Progenitor cell of endocrine pancreas (in vitro differentiated cells): ENCODE results near the gene SLC44A5. TPM values are rescaled to one million over a fixed set of nuclear protein-coding genes. Genes with fewer than 3 reads are reported as not detected.

Experiments used
- DNase-seq: peaks from one replicate; pipeline ENCODE4 v3.0.0; 2021; ENCODE audit warnings: low spot score; ENCODE audit not compliant: unreplicated experiment
- H3K27ac Mint-ChIP-seq: 2 replicates; pipeline ENCODE4 v1.8.0; 2021; ENCODE audit warnings: mild to moderate bottlenecking, moderate library complexity, mixed read lengths
- H3K27me3 Mint-ChIP-seq: 2 replicates; pipeline ENCODE4 v1.8.0; 2021; ENCODE audit warnings: mixed read lengths
- H3K36me3 Mint-ChIP-seq: 2 replicates; pipeline ENCODE4 v1.8.0; 2022; ENCODE audit warnings: mixed read lengths; ENCODE audit not compliant: insufficient read depth
- H3K4me1 Mint-ChIP-seq: 2 replicates; pipeline ENCODE4 v1.8.0; 2021; ENCODE audit warnings: low read depth, mixed read lengths
- H3K4me3 Mint-ChIP-seq: 2 replicates; pipeline ENCODE4 v1.8.0; 2021; ENCODE audit warnings: low read depth, mild to moderate bottlenecking, moderate library complexity, mixed read lengths
- H3K9me3 Mint-ChIP-seq: 2 replicates; pipeline ENCODE4 v1.8.0; 2021; ENCODE audit warnings: low read depth, mixed read lengths
- CTCF ChIP-seq: fragments of 200-600 bp; sonication (generic); IDR thresholded peaks from one replicate; pipeline ENCODE4 v1.5.0; 2021; ENCODE audit warnings: antibody characterized with exemption, mild to moderate bottlenecking; ENCODE audit not compliant: unreplicated experiment
- total RNA-seq: library from RNA; stranded (reverse); gene quantifications from 2 replicates; pipeline ENCODE4 v1.2.1, GENCODE V29; 2021

SLC44A5 gene
- total RNA-seq, 1 donor from 2014 or later, result 8.8 TPM

- Mint-ChIP-seq H3K36me3 (no peaks in the 10 kb centered on the region), H3K4me3 (no peak overlapping the region), H3K27me3 (peaks cover 3% of the 10 kb centered on the region), H3K4me1 (no peaks in the 10 kb centered on the region), H3K9me3 (peaks cover 6% of the 10 kb centered on the region), H3K27ac (no peak overlapping the region)
- no peak for DNase-seq
- no peak for TF ChIP-seq CTCF
These were observed 436.7 kb downstream of the SLC44A5 start for GRCh38 chr1:75174031-75174760.

DNA sequence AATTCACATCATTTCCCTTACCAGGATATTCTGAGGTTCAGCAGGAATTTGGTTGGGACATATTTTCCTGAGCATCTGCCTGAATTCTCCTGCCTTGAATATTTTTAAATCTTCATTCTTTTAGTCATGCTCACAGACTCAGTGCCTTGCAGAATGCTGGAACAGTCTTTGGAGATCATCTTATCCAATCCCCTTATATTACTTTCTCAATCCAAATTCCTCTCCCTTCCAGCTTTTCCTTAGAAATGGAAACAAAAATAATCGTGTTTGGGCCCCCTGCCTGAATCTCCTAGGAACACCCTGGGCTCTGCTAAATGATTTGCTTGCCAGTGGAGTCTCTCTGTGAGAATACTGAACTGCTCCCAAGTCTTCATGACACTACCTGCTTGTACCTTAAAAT lies 438.4 kb downstream of the SLC44A5 start:
- DNase-seq, result no peak
- Mint-ChIP-seq H3K4me3 (no peak overlapping the region), H3K27ac (no peak overlapping the region), H3K4me1 (no peaks in the 10 kb centered on the region), H3K9me3 (peaks cover 6% of the 10 kb centered on the region), H3K27me3 (peaks cover 3% of the 10 kb centered on the region), H3K36me3 (no peaks in the 10 kb centered on the region)
- TF ChIP-seq CTCF, result no peak

- Mint-ChIP-seq H3K27me3 (peaks cover 3% of the 10 kb centered on the region), H3K27ac (no peak overlapping the region), H3K36me3 (no peaks in the 10 kb centered on the region), H3K4me3 (no peak overlapping the region), H3K9me3 (peaks cover under 1% of the 10 kb centered on the region), H3K4me1 (no peaks in the 10 kb centered on the region)
- DNase-seq, result no peak
- no peak for TF ChIP-seq CTCF
These were observed 439.0 kb downstream of the SLC44A5 start for GRCh38 chr1:75171876-75172275.

DNA sequence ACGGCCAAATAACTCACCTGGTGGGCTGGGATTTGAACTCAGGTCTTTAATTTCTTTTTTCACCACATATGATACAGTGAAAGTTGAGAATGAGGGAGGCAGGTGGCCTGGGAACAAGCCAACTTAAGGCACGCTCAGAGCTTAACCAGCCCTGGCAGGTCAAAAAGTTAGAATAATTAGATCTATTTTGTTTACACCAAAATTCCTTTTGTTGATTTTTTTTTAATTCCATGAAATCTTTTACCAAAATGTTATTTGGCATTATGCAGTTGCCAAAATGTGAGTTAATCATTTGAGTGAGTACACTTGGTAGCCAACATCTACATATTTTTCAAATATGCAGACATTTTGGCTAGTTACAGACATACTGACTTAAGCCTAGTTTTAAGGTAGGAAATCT lies 439.9 kb downstream of the SLC44A5 start:
- H3K4me3 Mint-ChIP-seq, result no peak overlapping the region
- H3K36me3 Mint-ChIP-seq, result no peaks in the 10 kb centered on the region

DNA sequence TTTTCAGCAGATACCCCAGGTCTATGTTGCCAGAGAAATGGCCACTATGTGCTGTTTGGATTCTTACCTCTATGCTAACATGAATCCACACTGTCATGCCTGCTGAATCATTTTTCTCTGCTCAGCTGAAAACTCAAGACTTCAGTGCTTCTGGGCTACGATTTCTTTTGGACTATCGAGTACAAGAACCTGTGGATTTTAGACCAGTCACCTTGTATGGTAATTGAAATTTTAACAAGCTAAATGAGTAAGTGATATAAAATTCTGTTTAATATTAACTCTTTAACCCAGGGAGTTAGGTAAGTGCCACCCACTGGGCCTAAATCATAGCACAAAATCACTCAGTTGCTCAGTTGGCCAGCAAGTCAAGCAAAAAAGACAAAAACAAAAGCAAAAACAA lies 440.9 kb downstream of the SLC44A5 start:
- Mint-ChIP-seq H3K4me3 (no peak overlapping the region), H3K9me3 (no peaks in the 10 kb centered on the region), H3K27me3 (peaks cover 7% of the 10 kb centered on the region), H3K4me1 (no peaks in the 10 kb centered on the region), H3K27ac (no peak overlapping the region), H3K36me3 (no peaks in the 10 kb centered on the region)
- DNase-seq, result no peak
- TF ChIP-seq CTCF, result no peak

More for the DNA sequence above, 439.9 kb downstream of the SLC44A5 start:
- Mint-ChIP-seq H3K27me3 (peaks cover 7% of the 10 kb centered on the region), H3K9me3 (no peaks in the 10 kb centered on the region), H3K27ac (no peak overlapping the region), H3K4me1 (no peaks in the 10 kb centered on the region)
- TF ChIP-seq CTCF, result no peak
- DNase-seq, result no peak
